Measurements from ENCODE around the gene CAPN9. TPM values are rescaled to one million over a fixed set of nuclear protein-coding genes. Genes with fewer than 3 reads are reported as not detected.

Gene CAPN9
- total and polyA plus RNA-seq, 2 donors (not counting 3 experiments of a cell fraction or from before 2014, with no cell fraction given): not detected

DNA sequence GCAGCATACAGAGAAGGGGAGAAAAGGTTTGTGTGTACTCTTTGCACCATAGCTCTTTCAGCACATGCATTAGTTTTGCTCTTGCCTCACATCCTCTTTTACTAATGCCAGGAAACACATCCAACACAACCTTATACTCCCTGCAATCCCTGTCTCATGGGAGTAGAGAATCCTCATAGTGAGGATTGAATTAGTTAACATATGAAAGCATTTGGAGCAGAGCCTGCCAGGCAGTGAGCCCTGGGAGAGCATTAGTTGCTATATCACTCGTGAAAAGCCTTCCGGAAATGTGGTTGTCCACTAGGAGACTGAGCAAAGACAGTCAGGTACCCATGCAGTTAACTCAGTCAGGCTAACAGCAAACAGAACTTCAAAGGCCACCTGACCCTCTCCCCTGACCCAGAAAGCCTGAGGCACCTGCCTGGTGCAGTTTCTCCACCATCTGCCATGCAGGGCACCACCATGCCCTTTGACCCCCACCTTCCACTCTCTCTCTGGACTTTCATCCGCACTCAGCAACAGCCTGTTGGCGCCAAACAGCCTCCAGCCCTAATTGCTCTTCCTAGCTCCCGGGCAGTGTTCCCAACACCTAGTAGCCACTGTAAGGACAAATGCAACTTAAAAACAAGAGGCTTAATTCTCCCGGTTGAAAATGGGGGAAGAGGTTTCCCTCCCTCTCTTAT, 18.3 kb upstream of the CAPN9 start:
- FAIRE-seq (no peak), DNase-seq (ENCODE audit: low read depth, low spot score) (no peak)
- dilution Hi-C loops (cut with MboI; ENCODE audit: extremely low pct_ligation_motif_present, low sequenced_read_pairs) (no loop called here), intact Hi-C loops (cut with micrococcal nuclease) (no loop called here)
- no peak overlapping the region for H3K4me2 ChIP-seq (ENCODE audit: insufficient read depth, low read length)
- H3K79me2 ChIP-seq (ENCODE audit: control insufficient read depth, insufficient read depth, low read length): no peaks in the 10 kb centered on the region
- no peaks in the 10 kb centered on the region for H3K4me1 ChIP-seq (ENCODE audit: control insufficient read depth, extremely low read depth, insufficient read depth, low read length)
- H3K4me3 ChIP-seq (replicated peaks in 1 of 3; ENCODE audit: insufficient read depth in 1 of 3, low read depth in 1 of 3, low read length in 3 of 3): no peak overlapping the region
- TF ChIP-seq, protein P1, sequence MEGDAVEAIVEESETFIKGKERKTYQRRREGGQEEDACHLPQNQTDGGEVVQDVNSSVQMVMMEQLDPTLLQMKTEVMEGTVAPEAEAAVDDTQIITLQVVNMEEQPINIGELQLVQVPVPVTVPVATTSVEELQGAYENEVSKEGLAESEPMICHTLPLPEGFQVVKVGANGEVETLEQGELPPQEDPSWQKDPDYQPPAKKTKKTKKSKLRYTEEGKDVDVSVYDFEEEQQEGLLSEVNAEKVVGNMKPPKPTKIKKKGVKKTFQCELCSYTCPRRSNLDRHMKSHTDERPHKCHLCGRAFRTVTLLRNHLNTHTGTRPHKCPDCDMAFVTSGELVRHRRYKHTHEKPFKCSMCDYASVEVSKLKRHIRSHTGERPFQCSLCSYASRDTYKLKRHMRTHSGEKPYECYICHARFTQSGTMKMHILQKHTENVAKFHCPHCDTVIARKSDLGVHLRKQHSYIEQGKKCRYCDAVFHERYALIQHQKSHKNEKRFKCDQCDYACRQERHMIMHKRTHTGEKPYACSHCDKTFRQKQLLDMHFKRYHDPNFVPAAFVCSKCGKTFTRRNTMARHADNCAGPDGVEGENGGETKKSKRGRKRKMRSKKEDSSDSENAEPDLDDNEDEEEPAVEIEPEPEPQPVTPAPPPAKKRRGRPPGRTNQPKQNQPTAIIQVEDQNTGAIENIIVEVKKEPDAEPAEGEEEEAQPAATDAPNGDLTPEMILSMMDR (IDR thresholded peaks at IDR 0.05; ENCODE audit: extremely low read depth in 1 of 2, insufficient read depth in 1 of 2, low read depth in 1 of 2, low read length in 2 of 2): no peak
- TF ChIP-seq FOS (IDR thresholded peaks at IDR 0.05; ENCODE audit: borderline replicate concordance, insufficient read depth, low read length) (no peak), EZH2 (IDR thresholded peaks at IDR 0.05; ENCODE audit: borderline replicate concordance, low read depth, low read length, severe bottlenecking) (no peak), MYC (IDR thresholded peaks at IDR 0.05; ENCODE audit: low read depth, low read length) (no peak), POLR2AphosphoS5 (IDR thresholded peaks at IDR 0.05; ENCODE audit: insufficient read depth, low read depth, low read length) (no peak), GATA2 (IDR thresholded peaks at IDR 0.05; ENCODE audit: insufficient read depth, insufficient read length, low read depth, low read length) (no peak), JUN (IDR thresholded peaks at IDR 0.05; ENCODE audit: borderline replicate concordance, insufficient read depth, insufficient read length, low read depth) (no peak), POLR2A (IDR thresholded peaks at IDR 0.05; ENCODE audit: low read depth, low read length) (no peak)
- TF ChIP-seq, protein P2, sequence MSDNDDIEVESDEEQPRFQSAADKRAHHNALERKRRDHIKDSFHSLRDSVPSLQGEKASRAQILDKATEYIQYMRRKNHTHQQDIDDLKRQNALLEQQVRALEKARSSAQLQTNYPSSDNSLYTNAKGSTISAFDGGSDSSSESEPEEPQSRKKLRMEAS (IDR thresholded peaks at IDR 0.05; ENCODE audit: insufficient read depth, insufficient read length): no peak
- no peak overlapping the region for H3K27ac ChIP-seq (ENCODE audit: insufficient read depth, low read depth, low read length)
- ChIA-PET CTCF (no interaction called here), POLR2A (no interaction called here)
- no peaks in the 10 kb centered on the region for H4K20me1 ChIP-seq (replicated peaks; ENCODE audit: control insufficient read depth, extremely low read depth, insufficient read depth, low read length)
- H3K9ac ChIP-seq (replicated peaks; ENCODE audit: extremely low read depth, insufficient read depth, low read length): no peak overlapping the region
- no TSS peak for BruUV-seq (replicated peaks)
- H3K9me3 ChIP-seq (replicated peaks; ENCODE audit: control insufficient read depth, insufficient read depth, low read length): no peaks in the 10 kb centered on the region
- H2AFZ ChIP-seq (ENCODE audit: low read depth, low read length): no peak overlapping the region
- peaks cover 0 to 2% of the 10 kb centered on the region in 2 experiments for H3K27me3 ChIP-seq (ENCODE audit: control insufficient read depth in 2 of 2, insufficient read depth in 2 of 2, low read length in 2 of 2)
- H3K9me1 ChIP-seq (replicated peaks; ENCODE audit: control insufficient read depth, extremely low read depth, insufficient read depth, low read length): no peaks in the 10 kb centered on the region
- H3K36me3 ChIP-seq (ENCODE audit: control insufficient read depth in 2 of 2, extremely low read depth in 1 of 2, insufficient read depth in 2 of 2, low read length in 2 of 2): no peaks in the 10 kb centered on the region
